ENCODE results near the gene BBS2. TPM values are rescaled to one million over a fixed set of nuclear protein-coding genes. Genes with fewer than 3 reads are reported as not detected.

Gene BBS2
- total RNA-seq, 1 donor from 2014 or later, result 49.2 TPM

DNA sequence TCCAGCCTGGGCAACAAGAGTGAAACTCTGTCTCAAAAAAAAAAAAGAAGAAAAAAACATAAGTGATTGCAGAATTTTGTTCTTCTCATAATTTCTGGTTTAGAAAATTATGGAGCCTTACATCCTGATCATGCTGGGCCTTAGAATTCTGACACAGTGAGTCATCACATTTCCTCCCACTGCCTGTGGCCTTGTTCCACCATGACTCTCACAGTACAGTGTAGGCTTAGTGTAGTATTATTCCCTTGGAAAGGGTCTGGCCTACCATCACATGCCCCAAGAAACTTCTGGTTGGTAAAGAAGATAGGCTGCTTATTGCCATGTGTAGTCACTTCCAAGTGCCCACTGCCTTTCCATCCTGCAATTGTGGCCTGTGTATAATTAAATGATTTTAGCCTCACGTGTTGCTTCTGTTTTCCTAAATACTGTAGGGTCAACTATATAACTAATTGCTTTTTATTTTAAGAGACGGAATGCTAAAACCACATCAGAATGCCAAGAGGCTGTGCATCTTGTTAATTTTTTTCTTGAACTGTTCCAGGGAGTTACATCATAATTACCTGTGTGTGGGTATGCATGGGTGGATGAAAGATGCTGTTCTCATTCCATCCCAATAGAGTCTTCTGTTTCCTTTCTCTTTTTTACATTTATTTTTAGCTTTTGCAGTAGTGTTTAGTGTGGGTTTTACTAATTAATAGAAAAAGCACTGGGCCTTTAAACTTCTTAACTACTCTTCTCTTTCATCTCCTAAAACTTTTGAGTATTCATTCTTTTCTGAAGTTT is 42.5 kb downstream of the BBS2 start:
- peak; percentile 56 for DNase-seq (ENCODE audit: low read depth, low spot score)

DNA sequence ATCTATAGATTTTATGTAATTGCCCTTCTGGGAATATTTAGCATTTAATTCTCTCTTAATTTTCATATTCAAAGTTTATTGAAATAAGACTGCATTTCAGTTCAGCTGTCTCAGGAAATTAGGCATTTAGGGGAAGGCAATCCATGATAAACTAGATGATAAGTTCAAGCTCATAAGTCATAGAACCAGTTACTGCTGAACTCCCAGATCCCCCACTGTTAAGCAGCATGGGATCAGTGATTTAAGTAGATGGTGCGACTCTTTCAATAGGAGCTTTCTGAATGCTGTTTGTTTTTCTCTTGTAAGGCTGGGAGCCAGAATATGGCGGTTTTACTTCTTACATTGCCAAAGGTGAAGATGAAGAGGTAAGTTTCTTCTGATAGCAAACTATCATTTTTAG is 44.6 kb downstream of the BBS2 start:
- no peak for DNase-seq (ENCODE audit: low read depth, low spot score)

DNA sequence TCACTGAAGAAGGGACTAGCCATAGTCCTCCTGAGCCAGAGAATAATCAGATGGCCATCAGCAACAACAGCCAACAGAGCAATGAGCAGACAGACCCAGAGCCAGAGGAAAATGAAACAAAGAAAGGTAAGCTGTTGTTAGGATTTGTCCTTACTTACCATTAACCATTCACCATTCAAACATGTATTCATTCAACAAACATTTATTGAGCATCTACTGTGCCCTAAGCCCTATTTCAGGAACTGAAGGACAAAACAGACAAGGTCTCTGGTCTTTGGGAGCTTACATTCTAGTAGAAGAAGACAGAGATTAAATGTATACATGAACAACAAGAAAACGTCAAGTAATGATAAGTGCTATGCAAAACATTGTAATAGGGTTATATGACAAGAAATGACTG is 49.2 kb downstream of the BBS2 start:
- no peak for DNase-seq (ENCODE audit: low read depth, low spot score)

GRCh38 chr16:56470232-56470631 is 49.6 kb downstream of the BBS2 start:
- DNase-seq (ENCODE audit: low read depth, low spot score), result no peak

DNA sequence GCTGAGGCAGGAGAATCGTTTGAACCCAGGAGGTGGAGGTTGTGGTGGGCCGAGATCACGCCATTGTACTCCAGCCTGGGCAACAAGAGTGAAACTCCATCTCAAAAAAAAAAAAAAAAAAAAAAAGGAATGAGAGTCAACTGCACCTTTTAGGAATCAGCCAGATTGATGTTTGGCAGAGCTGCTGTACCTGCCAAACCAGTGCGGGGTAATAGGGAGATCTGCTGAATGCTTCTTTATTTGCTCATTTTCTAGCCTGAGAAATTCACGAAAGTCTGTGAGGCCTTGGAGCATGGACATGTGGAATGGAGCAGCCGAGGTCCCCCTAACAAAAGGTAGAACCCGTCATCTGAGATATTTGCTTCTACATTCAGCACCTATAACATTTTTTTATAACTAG is 50.1 kb downstream of the BBS2 start:
- no peak for DNase-seq (ENCODE audit: low read depth, low spot score)

- DNase-seq (ENCODE audit: low read depth, low spot score), result no peak
These were observed 51.0 kb downstream of the BBS2 start for GRCh38 chr16:56468800-56469199.

DNA sequence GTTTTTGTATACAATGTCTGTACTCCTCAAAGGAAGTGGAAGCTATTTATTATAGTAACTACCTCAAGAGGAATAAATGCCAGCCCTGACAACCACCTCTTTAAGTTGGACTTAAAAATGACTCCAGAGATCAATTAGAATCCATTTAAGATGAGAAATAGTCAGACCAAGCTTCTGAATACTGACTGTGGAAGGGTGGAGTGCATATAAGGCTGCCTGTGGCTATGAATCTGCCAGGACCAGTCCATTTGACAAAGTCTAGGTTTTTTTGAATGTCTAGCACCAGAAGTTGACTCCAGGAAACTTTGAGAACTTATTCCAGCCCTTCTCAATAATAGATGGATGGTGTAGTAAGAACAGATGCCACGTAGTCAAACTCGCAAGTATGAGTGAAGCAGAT is 53.5 kb downstream of the BBS2 start:
- no peak for DNase-seq (ENCODE audit: low read depth, low spot score)

GRCh38 chr16:56463153-56463552 is 56.7 kb downstream of the BBS2 start:
- no peak for DNase-seq (ENCODE audit: low read depth, low spot score)

GRCh38 chr16:56462064-56462796 is 57.6 kb downstream of the BBS2 start:
- DNase-seq (ENCODE audit: low read depth, low spot score), result no peak

GRCh38 chr16:56460101-56460500 is 59.7 kb downstream of the BBS2 start:
- DNase-seq (ENCODE audit: low read depth, low spot score), result no peak

GRCh38 chr16:56457927-56458470 is 61.8 kb downstream of the BBS2 start:
- DNase-seq (ENCODE audit: low read depth, low spot score), result no peak

DNA sequence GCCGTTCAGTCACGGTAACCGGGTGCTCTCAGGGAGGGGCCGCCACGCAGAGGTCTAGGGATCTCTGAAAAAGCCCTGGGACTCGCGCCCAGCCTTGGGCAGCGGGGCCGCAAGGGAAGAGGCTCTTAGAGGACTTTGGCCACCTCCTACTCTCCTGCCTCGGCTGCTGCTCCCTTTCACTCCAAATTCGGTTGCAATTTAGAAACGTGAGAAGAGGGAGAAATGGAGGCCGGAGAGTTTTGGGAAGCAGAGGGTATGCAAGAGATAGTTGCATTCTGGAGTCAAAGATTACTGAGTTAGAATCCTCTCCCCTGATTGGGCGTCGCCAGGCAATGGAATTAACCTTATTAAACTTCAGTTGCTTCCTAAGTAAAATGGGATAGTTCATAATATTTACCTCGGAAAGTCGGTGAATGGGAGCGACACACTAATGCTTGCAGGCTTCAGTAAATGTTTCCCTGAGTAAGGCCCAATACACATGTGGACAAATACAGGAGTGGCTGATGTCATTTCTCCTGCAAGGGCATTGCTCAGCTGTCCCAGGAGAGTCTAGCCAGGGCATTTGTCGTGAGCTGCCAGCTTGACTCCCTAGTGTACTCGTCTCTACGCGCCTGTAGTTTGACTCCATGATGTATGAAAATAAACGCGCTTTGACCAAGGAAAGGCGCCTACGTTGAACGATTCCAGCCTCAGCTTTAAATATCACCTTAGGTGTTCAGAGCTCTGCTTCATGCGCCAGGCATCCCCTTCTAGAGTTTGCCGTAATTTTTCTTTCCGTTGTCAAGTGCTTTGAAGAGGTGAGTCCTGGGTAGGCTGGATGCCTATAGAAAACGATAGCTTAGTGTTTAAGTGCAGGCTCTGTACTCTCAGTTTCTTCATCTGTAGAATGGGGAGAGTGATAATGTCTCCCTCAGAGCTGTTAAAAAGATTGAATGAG is 67.8 kb downstream of the BBS2 start:
- no peak for DNase-seq (ENCODE audit: low read depth, low spot score)

DNA sequence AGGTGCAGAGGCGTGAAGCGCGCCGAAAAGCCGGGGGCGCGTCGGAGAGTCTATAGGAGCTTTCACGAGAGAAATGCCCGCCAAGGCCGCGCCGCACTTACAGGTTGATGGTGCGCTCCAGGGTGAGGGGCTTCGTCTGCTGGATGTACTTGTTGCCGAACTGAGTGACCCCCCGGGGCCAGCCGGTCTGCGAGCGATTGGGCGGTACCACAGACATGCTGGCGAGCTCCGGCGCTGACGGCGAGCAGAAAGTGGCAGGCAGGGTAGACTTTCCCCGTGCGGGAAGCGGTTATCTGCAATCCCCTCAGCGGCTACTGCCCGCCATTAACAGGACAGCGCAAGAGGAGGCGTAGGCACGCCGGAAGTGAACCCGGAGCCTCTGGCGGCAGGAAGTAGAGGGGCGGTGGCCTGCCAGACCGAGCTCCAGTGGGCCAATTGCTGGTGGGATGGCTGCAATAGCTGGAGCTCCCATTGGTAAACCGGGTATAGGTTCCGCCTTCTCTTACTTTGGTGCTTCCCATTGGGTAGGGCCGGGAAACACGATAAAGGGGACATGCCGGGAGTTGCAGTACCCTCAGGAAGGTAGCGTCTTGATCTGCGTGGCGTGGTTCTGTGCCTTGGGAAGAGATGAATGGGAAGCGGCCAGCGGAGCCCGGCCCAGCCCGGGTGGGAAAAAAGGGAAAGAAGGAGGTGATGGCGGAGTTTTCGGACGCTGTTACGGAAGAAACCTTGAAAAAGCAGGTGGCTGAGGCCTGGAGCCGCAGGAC is 68.7 kb downstream of the BBS2 start, which contains the start of the genes NUDT21 and OGFOD1:
Gene NUDT21 (minus strand): TSS at position 347 of the 767 bp plus-strand sequence. CDS start 130 bp downstream, at position 217.
Gene OGFOD1 (plus strand): TSS at position 569 of the 767 bp plus-strand sequence. CDS start 59 bp downstream, at position 628.
- peak; percentile 96 for DNase-seq (ENCODE audit: low read depth, low spot score)

DNA sequence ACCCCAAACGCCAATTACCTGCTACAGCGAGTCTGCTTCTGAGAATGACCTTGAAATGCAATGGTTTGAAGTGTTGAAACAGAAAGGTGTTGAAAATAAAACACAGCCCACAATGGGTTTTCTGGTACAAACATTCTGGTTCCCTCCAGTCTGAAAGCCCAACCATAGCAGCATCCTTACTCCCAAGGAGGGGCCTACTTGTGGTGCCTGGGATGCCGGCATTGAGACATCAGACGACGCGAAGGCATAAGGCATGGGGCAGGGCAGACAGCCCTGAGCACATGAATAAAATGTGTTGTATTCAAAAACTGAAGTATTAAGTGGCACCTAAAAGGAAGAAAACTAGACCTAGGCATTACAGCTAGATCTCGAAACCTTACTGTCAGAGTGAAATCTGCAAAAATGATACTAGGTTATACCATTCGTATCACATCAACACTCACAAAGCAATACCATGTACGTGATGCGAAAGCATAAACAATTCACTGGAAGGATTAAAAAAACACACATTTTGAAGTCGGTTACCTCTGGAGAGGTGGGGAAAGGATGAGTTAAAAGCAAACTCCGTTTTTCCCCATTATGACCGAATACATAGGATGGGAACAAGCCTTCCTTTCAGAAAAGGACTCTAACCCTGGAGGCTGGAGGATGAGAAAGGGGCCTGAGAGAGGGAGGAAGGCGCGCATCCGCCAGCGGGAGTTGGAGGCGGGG is 69.4 kb downstream of the BBS2 start:
- no peak for DNase-seq (ENCODE audit: low read depth, low spot score)

- DNase-seq (ENCODE audit: low read depth, low spot score), result no peak
These were observed 71.8 kb downstream of the BBS2 start for GRCh38 chr16:56448005-56448404.

DNA sequence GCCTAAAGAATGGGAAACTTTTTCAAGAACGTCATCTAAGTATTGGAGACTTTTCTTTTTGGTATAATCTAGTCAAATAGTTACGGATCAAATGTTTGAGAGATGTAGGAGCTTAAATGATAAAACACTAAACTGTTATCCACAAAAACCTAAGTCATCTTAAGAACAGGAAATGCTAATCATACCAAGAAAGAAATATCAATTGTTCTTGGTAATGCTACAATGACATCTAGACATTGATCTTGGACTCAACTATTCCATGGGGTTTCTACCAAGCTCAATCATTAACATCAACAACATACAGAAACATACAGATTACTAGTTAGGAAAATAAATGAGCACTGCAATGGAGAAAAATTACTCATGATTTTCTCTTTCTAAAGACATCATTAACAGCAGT is 72.5 kb downstream of the BBS2 start:
- no peak for DNase-seq (ENCODE audit: low read depth, low spot score)

DNA sequence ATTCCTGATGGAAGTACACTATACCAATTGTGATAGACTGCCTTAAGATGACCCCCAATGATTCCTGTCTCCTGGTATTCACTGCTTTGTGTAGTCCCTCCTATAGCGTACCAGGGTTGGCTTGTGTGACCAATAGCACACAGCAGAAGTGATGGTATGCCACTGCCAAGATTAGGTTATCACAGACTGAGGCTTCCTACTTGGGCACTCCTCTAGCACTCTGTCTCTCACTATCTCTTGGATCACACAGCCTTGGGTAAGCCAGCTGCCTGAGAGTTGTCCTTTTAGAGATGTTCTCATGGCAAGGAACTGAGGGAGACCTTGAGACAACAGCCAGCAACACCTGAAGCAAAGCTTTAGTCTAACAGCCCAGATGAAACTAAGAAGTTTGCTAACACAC is 81.8 kb downstream of the BBS2 start:
- DNase-seq (ENCODE audit: low read depth, low spot score), result no peak

GRCh38 chr16:56436258-56436657 is 83.6 kb downstream of the BBS2 start:
- no peak for DNase-seq (ENCODE audit: low read depth, low spot score)

Data from pulmonary artery endothelial cell (primary cell).